ENCODE measurements around the gene COL5A3. TPM values are rescaled to one million over a fixed set of nuclear protein-coding genes. Genes with fewer than 3 reads are reported as not detected.
"Not testable (repeated sequence)": the region's sequence is repeated elsewhere in the genome, so short reads cannot be mapped to it uniquely, and the experiment has no call there.

COL5A3 gene
- total and polyA plus RNA-seq, 5 donors = 8.6 to 19.1 (median 13.5) TPM

GRCh38 chr19:9952276-9952675 is 58.0 kb downstream of the COL5A3 start:
- intact Hi-C loops (cut with DNase I) = no loop called here
- Histone ChIP-seq H3K9me3 (ENCODE audit: control insufficient read depth, low read length) (no peaks in the 10 kb centered on the region), H3K27ac (ENCODE audit: low read length) (no peak overlapping the region), H3K4me3 (ENCODE audit: low read length) (no peak overlapping the region), H3K27me3 (ENCODE audit: control insufficient read depth, insufficient read depth) (no peaks in the 10 kb centered on the region), H3K4me1 (ENCODE audit: control insufficient read depth, insufficient read depth, low read length) (peaks cover under 1% of the 10 kb centered on the region)
- DNase-seq (no peak), ATAC-seq (no peak)
- 61% methylated on average over 5 of the region's 5 CpGs for WGBS

- Histone ChIP-seq H3K27ac (ENCODE audit: low read length) (peak overlapping the region; percentile 22), H3K9me3 (ENCODE audit: control insufficient read depth, low read length) (no peaks in the 10 kb centered on the region), H3K4me3 (ENCODE audit: low read length) (no peak overlapping the region), H3K27me3 (ENCODE audit: control insufficient read depth, insufficient read depth) (no peaks in the 10 kb centered on the region), H3K4me1 (ENCODE audit: control insufficient read depth, insufficient read depth, low read length) (peaks cover 2% of the 10 kb centered on the region)
- intact Hi-C loops (cut with DNase I) = no loop called here
- whole genome bisulfite sequencing = 33% methylated on average over 4 of the region's 4 CpGs
- no peak for DNase-seq
- ATAC-seq = no peak
Measured at GRCh38 chr19:9947441-9947840, 62.9 kb downstream of the COL5A3 start.

- H3K27me3 ChIP-seq (ENCODE audit: control insufficient read depth, insufficient read depth); intact Hi-C loops (cut with DNase I); H3K4me3 ChIP-seq (ENCODE audit: low read length): not testable (repeated sequence)
Measured at GRCh38 chr19:9946528-9947125, 63.7 kb downstream of the COL5A3 start.

GRCh38 chr19:9945319-9945966 is 64.9 kb downstream of the COL5A3 start:
- ATAC-seq (peak; percentile 94 to 97), DNase-seq (peak; percentile 93 to 96 (median 95))
- H3K27me3 ChIP-seq (ENCODE audit: control insufficient read depth, insufficient read depth) = no peaks in the 10 kb centered on the region
- H3K27ac ChIP-seq (ENCODE audit: low read length) = peak overlapping the region; percentile 37
- 25% methylated on average over 18 of the region's 18 CpGs for WGBS
- H3K4me1 ChIP-seq (ENCODE audit: control insufficient read depth, insufficient read depth, low read length) = peaks cover 2% of the 10 kb centered on the region
- H3K9me3 ChIP-seq (ENCODE audit: control insufficient read depth, low read length) = no peaks in the 10 kb centered on the region
- H3K4me3 ChIP-seq (ENCODE audit: low read length) = no peak overlapping the region
- intact Hi-C loops (cut with DNase I) = no loop called here

More at GRCh38 chr19:9946528-9947125, 63.7 kb downstream of the COL5A3 start:
- WGBS = 75% methylated on average over 7 of the region's 7 CpGs
- ATAC-seq; H3K4me1 ChIP-seq (ENCODE audit: control insufficient read depth, insufficient read depth, low read length); H3K9me3 ChIP-seq (ENCODE audit: control insufficient read depth, low read length); H3K27ac ChIP-seq (ENCODE audit: low read length); DNase-seq: not testable (repeated sequence)

GRCh38 chr19:9943744-9944143 is 66.6 kb downstream of the COL5A3 start:
- DNase-seq (no peak), ATAC-seq (no peak)
- Histone ChIP-seq H3K4me3 (ENCODE audit: low read length) (no peak overlapping the region), H3K4me1 (ENCODE audit: control insufficient read depth, insufficient read depth, low read length) (peaks cover 2% of the 10 kb centered on the region), H3K27ac (ENCODE audit: low read length) (no peak overlapping the region), H3K9me3 (ENCODE audit: control insufficient read depth, low read length) (no peaks in the 10 kb centered on the region), H3K27me3 (ENCODE audit: control insufficient read depth, insufficient read depth) (no peaks in the 10 kb centered on the region)
- WGBS = 83% methylated on average over 6 of the region's 6 CpGs
- intact Hi-C loops (cut with DNase I) = no loop called here

GRCh38 chr19:9941671-9942070 is 68.6 kb downstream of the COL5A3 start:
- Histone ChIP-seq H3K27ac (ENCODE audit: low read length) (no peak overlapping the region), H3K4me1 (ENCODE audit: control insufficient read depth, insufficient read depth, low read length) (no peaks in the 10 kb centered on the region), H3K27me3 (ENCODE audit: control insufficient read depth, insufficient read depth) (no peaks in the 10 kb centered on the region), H3K9me3 (ENCODE audit: control insufficient read depth, low read length) (no peaks in the 10 kb centered on the region), H3K4me3 (ENCODE audit: low read length) (no peak overlapping the region)
- WGBS = 64% methylated on average over 1 of the region's 1 CpG
- no peak for ATAC-seq
- intact Hi-C loops (cut with DNase I) = no loop called here
- no peak for DNase-seq

GRCh38 chr19:9941231-9941630 is 69.1 kb downstream of the COL5A3 start:
- intact Hi-C loops (cut with DNase I) = no loop called here

GRCh38 chr19:9940778-9941177 is 69.5 kb downstream of the COL5A3 start:
- DNase-seq = no peak
- Histone ChIP-seq H3K27me3 (ENCODE audit: control insufficient read depth, insufficient read depth) (no peaks in the 10 kb centered on the region), H3K9me3 (ENCODE audit: control insufficient read depth, low read length) (no peaks in the 10 kb centered on the region), H3K4me1 (ENCODE audit: control insufficient read depth, insufficient read depth, low read length) (no peaks in the 10 kb centered on the region), H3K4me3 (ENCODE audit: low read length) (no peak overlapping the region), H3K27ac (ENCODE audit: low read length) (no peak overlapping the region)
- no peak for ATAC-seq
- whole genome bisulfite sequencing = 79% methylated on average over 2 of the region's 2 CpGs
- intact Hi-C loops (cut with DNase I) = no loop called here

More at GRCh38 chr19:9941231-9941630, 69.1 kb downstream of the COL5A3 start:
- ATAC-seq (no peak), DNase-seq (no peak)
- H3K27ac ChIP-seq (ENCODE audit: low read length) = no peak overlapping the region
- WGBS = 60% methylated on average over 1 of the region's 1 CpG
- no peaks in the 10 kb centered on the region for H3K4me1 ChIP-seq (ENCODE audit: control insufficient read depth, insufficient read depth, low read length)
- H3K27me3 ChIP-seq (ENCODE audit: control insufficient read depth, insufficient read depth) = no peaks in the 10 kb centered on the region
- no peak overlapping the region for H3K4me3 ChIP-seq (ENCODE audit: low read length)
- no peaks in the 10 kb centered on the region for H3K9me3 ChIP-seq (ENCODE audit: control insufficient read depth, low read length)

GRCh38 chr19:9939301-9939913 is 70.9 kb downstream of the COL5A3 start:
- ATAC-seq (no peak), DNase-seq (no peak)
- H3K27me3 ChIP-seq (ENCODE audit: control insufficient read depth, insufficient read depth) = no peaks in the 10 kb centered on the region
- intact Hi-C loops (cut with DNase I) = loop anchor here in 1 of 4 donors (5.0 to 10.0 kb wide), 2 partner anchors 78 to 305 kb away; no protein-coding TSS in a partner anchor
- H3K27ac ChIP-seq (ENCODE audit: low read length) = no peak overlapping the region
- no peaks in the 10 kb centered on the region for H3K9me3 ChIP-seq (ENCODE audit: control insufficient read depth, low read length)
- no peaks in the 10 kb centered on the region for H3K4me1 ChIP-seq (ENCODE audit: control insufficient read depth, insufficient read depth, low read length)
- no peak overlapping the region for H3K4me3 ChIP-seq (ENCODE audit: low read length)
- 47% methylated on average over 3 of the region's 3 CpGs for WGBS

GRCh38 chr19:9937001-9937411 is 73.3 kb downstream of the COL5A3 start:
- 11% methylated on average over 20 of the region's 20 CpGs for WGBS
- no peak for ATAC-seq
- peak overlapping the region; percentile 74 for H3K4me3 ChIP-seq (ENCODE audit: low read length)
- DNase-seq = no peak
- H3K4me1 ChIP-seq (ENCODE audit: control insufficient read depth, insufficient read depth, low read length) = no peaks in the 10 kb centered on the region
- no peak overlapping the region for H3K27ac ChIP-seq (ENCODE audit: low read length)
- H3K27me3 ChIP-seq (ENCODE audit: control insufficient read depth, insufficient read depth) = no peaks in the 10 kb centered on the region
- no peaks in the 10 kb centered on the region for H3K9me3 ChIP-seq (ENCODE audit: control insufficient read depth, low read length)
- intact Hi-C loops (cut with DNase I) = loop anchor here in 1 of 4 donors (5.0 to 10.0 kb wide), 2 partner anchors 80 to 308 kb away; no protein-coding TSS in a partner anchor

- WGBS = under 1% methylated on average over 62 of the region's 62 CpGs
- H3K27ac ChIP-seq (ENCODE audit: low read length) = no peak within 1 kb of the TSS
- ATAC-seq = no peak
- intact Hi-C loops (cut with DNase I) = loop anchor here in 1 of 4 donors (5.0 to 10.0 kb wide), 2 partner anchors 81 to 308 kb away; no protein-coding TSS in a partner anchor
- H3K9me3 ChIP-seq (ENCODE audit: control insufficient read depth, low read length) = no peaks in the 10 kb centered on the region
- H3K4me1 ChIP-seq (ENCODE audit: control insufficient read depth, insufficient read depth, low read length) = no peaks in the 10 kb centered on the region
- no peaks in the 10 kb centered on the region for H3K27me3 ChIP-seq (ENCODE audit: control insufficient read depth, insufficient read depth)
- DNase-seq = peak; percentile 39 to 78 (median 76)
- peak within 1 kb of the TSS; percentile 74 for H3K4me3 ChIP-seq (ENCODE audit: low read length)
Measured at GRCh38 chr19:9936326-9937000, 73.8 kb downstream of the COL5A3 start, which contains the start of gene OLFM2. OLFM2 (minus strand) TSS chr19:9936515; CDS start chr19:9936366, 149 bp downstream.
